NB4 (cell line): ENCODE data around the gene AIG1.

Experiments
- DNase-seq: peaks from one replicate; pipeline ENCODE4 v3.0.0; 2010; ENCODE audit warnings: low read depth
- H3K4me3 ChIP-seq: one replicate; pipeline ENCODE4 v1.5.1; 2011; ENCODE audit warnings: mild to moderate bottlenecking, low read depth, low read length, moderate library complexity
- MYC ChIP-seq: IDR thresholded peaks from 2 replicates; pipeline ENCODE4 v1.6.1; 2011; ENCODE audit warnings: low read depth, low read length
- POLR2A ChIP-seq: IDR thresholded peaks from 2 replicates; pipeline ENCODE4 v1.6.1; 2011; ENCODE audit warnings: mild to moderate bottlenecking; ENCODE audit not compliant: insufficient read length; ENCODE audit errors: extremely low read depth
- TF ChIP-seq, protein P1 (sequence below): IDR thresholded peaks from one replicate; pipeline ENCODE4 v1.5.1; 2012; ENCODE audit warnings: low read depth, low read length
- TF ChIP-seq, protein P2 (sequence below): IDR thresholded peaks from 2 replicates; pipeline ENCODE4 v1.6.1; 2011; ENCODE audit warnings: low read depth, low read length

AIG1 gene

DNA sequence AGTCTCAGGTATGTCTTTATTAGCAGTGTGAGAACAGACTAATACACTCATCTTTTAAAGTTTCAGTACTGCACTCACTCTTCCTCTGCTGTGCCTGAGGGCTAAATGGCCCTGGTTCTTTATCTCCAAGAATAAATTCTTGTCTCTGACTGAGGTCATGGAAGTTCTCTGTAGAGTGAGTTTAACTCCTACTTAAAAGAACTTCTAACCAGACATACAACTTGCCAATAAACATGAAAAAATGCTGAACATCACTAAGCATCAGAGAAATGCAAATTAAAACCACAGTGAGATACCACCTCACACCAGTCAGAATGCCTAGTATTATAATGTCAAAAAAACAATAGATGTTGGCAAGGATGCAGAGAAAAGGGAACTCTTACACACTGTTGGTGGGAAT is 316.2 kb downstream of the AIG1 start:
- DNase-seq: no peak
- H3K4me3 ChIP-seq: no peak overlapping the region
- TF ChIP-seq, protein P1, sequence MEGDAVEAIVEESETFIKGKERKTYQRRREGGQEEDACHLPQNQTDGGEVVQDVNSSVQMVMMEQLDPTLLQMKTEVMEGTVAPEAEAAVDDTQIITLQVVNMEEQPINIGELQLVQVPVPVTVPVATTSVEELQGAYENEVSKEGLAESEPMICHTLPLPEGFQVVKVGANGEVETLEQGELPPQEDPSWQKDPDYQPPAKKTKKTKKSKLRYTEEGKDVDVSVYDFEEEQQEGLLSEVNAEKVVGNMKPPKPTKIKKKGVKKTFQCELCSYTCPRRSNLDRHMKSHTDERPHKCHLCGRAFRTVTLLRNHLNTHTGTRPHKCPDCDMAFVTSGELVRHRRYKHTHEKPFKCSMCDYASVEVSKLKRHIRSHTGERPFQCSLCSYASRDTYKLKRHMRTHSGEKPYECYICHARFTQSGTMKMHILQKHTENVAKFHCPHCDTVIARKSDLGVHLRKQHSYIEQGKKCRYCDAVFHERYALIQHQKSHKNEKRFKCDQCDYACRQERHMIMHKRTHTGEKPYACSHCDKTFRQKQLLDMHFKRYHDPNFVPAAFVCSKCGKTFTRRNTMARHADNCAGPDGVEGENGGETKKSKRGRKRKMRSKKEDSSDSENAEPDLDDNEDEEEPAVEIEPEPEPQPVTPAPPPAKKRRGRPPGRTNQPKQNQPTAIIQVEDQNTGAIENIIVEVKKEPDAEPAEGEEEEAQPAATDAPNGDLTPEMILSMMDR: no peak
- no peak for TF ChIP-seq MYC

DNA sequence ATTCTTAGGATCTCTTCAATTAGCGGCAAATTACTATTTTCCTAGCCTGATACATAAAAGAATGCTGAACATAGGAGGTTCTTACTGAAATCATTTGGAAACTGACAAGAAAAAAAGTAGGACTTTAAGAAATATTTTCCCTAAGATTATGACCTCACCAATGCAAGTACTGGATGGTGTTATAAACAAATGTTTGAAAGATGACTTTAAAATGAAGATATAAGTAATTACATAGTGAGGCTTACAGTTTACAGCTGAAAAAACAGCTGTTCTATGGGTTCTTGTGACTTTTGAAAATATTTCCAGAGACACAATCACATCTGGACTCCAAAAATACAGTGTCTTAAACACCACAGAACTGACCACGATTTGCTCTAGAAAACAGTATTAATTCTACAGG is 324.9 kb downstream of the AIG1 start:
- TF ChIP-seq MYC (no peak), POLR2A (no peak)
- TF ChIP-seq, protein P2, sequence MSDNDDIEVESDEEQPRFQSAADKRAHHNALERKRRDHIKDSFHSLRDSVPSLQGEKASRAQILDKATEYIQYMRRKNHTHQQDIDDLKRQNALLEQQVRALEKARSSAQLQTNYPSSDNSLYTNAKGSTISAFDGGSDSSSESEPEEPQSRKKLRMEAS: no peak
- TF ChIP-seq, protein P1: no peak
- no peak for DNase-seq
- no peak overlapping the region for H3K4me3 ChIP-seq

DNA sequence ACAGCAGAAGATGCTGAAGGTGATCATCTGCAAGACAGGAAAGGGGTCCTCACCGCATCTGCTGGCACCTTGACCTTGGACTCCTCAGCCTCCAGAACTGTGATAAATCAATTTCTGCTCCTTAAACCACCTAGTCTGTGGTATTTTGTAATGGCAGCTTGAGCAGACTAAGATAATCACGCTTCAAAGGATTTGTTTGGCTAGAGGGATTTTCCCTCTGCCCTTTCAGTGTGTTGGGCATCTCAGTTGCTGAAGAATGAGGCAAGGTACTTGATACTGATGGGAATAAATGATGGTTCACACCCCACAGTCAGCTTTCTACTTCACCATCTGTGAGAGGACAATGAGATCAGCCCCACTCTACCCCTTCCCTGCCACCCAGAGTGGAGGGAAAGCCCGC is 329.6 kb downstream of the AIG1 start:
- TF ChIP-seq, protein P1: no peak
- TF ChIP-seq MYC (no peak), POLR2A (no peak)
- TF ChIP-seq, protein P2: no peak
- no peak for DNase-seq

More for the DNA sequence above, 329.6 kb downstream of the AIG1 start:
- no peak overlapping the region for H3K4me3 ChIP-seq
